Measurements from ENCODE around the gene UPK1A. TPM values are rescaled to one million over a fixed set of nuclear protein-coding genes. Genes with fewer than 3 reads are reported as not detected.

The UPK1A gene
- total and polyA plus RNA-seq, 2 experiments from 2014 or later = 7.8 to 19.6 TPM

- Histone ChIP-seq H3K36me3 (replicated peaks; ENCODE audit: insufficient read depth, low read depth) (no peaks in the 10 kb centered on the region), H3K79me2 (peaks cover 14% of the 10 kb centered on the region), H3K4me2 (no peak overlapping the region), H3K9me2 (replicated peaks; ENCODE audit: insufficient read depth) (no peaks in the 10 kb centered on the region), H3K27me3 (no peaks in the 10 kb centered on the region), H2AFZ (no peak overlapping the region), H3K9me3 (ENCODE audit: low read depth) (no peaks in the 10 kb centered on the region), H4K20me1 (ENCODE audit: insufficient read depth, poor library complexity, severe bottlenecking) (no peaks in the 10 kb centered on the region), H3K4me3 (no peak overlapping the region), H3K27ac (no peak overlapping the region), H3K4me1 (ENCODE audit: insufficient read depth) (no peaks in the 10 kb centered on the region)
- no peak for DNase-seq (ENCODE audit: low spot score)
- WGBS (ENCODE audit: low lambda C conversion rate, missing lambda C conversion rate) = 100% methylated on average over 1 of the region's 4 CpGs
- no peak for TF ChIP-seq CTCF (IDR thresholded peaks at IDR 0.05; ENCODE audit: poor library complexity)
- no peak for TF ChIP-seq EZH2phosphoT487 (IDR thresholded peaks at IDR 0.05; ENCODE audit: low read depth, severe bottlenecking, unreplicated experiment)
- TF ChIP-seq EZH2 (IDR thresholded peaks at IDR 0.05; ENCODE audit: borderline replicate concordance) = no peak
Measured at GRCh38 chr19:35655600-35655999, 10.7 kb upstream of the UPK1A start.

GRCh38 chr19:35656700-35657099 lies 9.6 kb upstream of the UPK1A start:
- no peak overlapping the region for H3K4me3 ChIP-seq
- no peaks in the 10 kb centered on the region for H3K4me1 ChIP-seq (ENCODE audit: insufficient read depth)
- 93% methylated on average over 6 of the region's 6 CpGs for WGBS (ENCODE audit: low lambda C conversion rate, missing lambda C conversion rate)
- peaks cover 3% of the 10 kb centered on the region for H3K79me2 ChIP-seq
- no peaks in the 10 kb centered on the region for H4K20me1 ChIP-seq (ENCODE audit: insufficient read depth, poor library complexity, severe bottlenecking)
- H3K36me3 ChIP-seq (replicated peaks; ENCODE audit: insufficient read depth, low read depth) = no peaks in the 10 kb centered on the region
- H3K9me2 ChIP-seq (replicated peaks; ENCODE audit: insufficient read depth) = no peaks in the 10 kb centered on the region
- no peak for DNase-seq (ENCODE audit: low spot score)
- no peak overlapping the region for H2AFZ ChIP-seq
- no peak overlapping the region for H3K4me2 ChIP-seq
- H3K9me3 ChIP-seq (ENCODE audit: low read depth) = no peaks in the 10 kb centered on the region
- no peak for TF ChIP-seq EZH2phosphoT487 (IDR thresholded peaks at IDR 0.05; ENCODE audit: low read depth, severe bottlenecking, unreplicated experiment)
- no peak for TF ChIP-seq EZH2 (IDR thresholded peaks at IDR 0.05; ENCODE audit: borderline replicate concordance)
- TF ChIP-seq CTCF (IDR thresholded peaks at IDR 0.05; ENCODE audit: poor library complexity) = no peak
- H3K27ac ChIP-seq = no peak overlapping the region
- H3K27me3 ChIP-seq = no peaks in the 10 kb centered on the region

GRCh38 chr19:35657904-35658700 lies 8.2 kb upstream of the UPK1A start:
- H3K27ac ChIP-seq = no peak overlapping the region
- no peak overlapping the region for H2AFZ ChIP-seq
- H3K4me2 ChIP-seq = no peak overlapping the region
- H3K36me3 ChIP-seq (replicated peaks; ENCODE audit: insufficient read depth, low read depth) = no peaks in the 10 kb centered on the region
- H3K4me1 ChIP-seq (ENCODE audit: insufficient read depth) = no peaks in the 10 kb centered on the region
- peaks cover 2% of the 10 kb centered on the region for H3K79me2 ChIP-seq
- no peaks in the 10 kb centered on the region for H3K9me2 ChIP-seq (replicated peaks; ENCODE audit: insufficient read depth)
- H3K27me3 ChIP-seq = no peaks in the 10 kb centered on the region
- 95% methylated on average over 15 of the region's 15 CpGs for WGBS (ENCODE audit: low lambda C conversion rate, missing lambda C conversion rate)
- no peak for DNase-seq (ENCODE audit: low spot score)
- no peaks in the 10 kb centered on the region for H4K20me1 ChIP-seq (ENCODE audit: insufficient read depth, poor library complexity, severe bottlenecking)
- no peak for TF ChIP-seq EZH2phosphoT487 (IDR thresholded peaks at IDR 0.05; ENCODE audit: low read depth, severe bottlenecking, unreplicated experiment)
- no peak for TF ChIP-seq CTCF (IDR thresholded peaks at IDR 0.05; ENCODE audit: poor library complexity)
- no peak for TF ChIP-seq EZH2 (IDR thresholded peaks at IDR 0.05; ENCODE audit: borderline replicate concordance)
- no peak overlapping the region for H3K4me3 ChIP-seq
- H3K9me3 ChIP-seq (ENCODE audit: low read depth) = no peaks in the 10 kb centered on the region

Measured in hepatocyte (in vitro differentiated cells).